ENCODE data around the gene GUCY1A2.

The GUCY1A2 gene

GRCh38 chr11:106999196-106999595, 19.1 kb downstream of the GUCY1A2 start:
- DNase-seq (ENCODE audit: extremely low read depth in 1 of 2, low read depth in 1 of 2) = no peak

- no peak for DNase-seq (ENCODE audit: extremely low read depth in 1 of 2, low read depth in 1 of 2)
Observed at GRCh38 chr11:106998916-106999188, 19.4 kb downstream of the GUCY1A2 start.

- no peak for DNase-seq (ENCODE audit: extremely low read depth in 1 of 2, low read depth in 1 of 2)
Observed at GRCh38 chr11:106998116-106998915, 20.0 kb downstream of the GUCY1A2 start.

GRCh38 chr11:106997227-106997626, 21.0 kb downstream of the GUCY1A2 start:
- DNase-seq (ENCODE audit: extremely low read depth in 1 of 2, low read depth in 1 of 2) = no peak

- no peak for DNase-seq (ENCODE audit: extremely low read depth in 1 of 2, low read depth in 1 of 2)
Observed at GRCh38 chr11:106996691-106997090, 21.6 kb downstream of the GUCY1A2 start.

- DNase-seq (ENCODE audit: extremely low read depth in 1 of 2, low read depth in 1 of 2) = no peak
Observed at GRCh38 chr11:106990331-106990730, 27.9 kb downstream of the GUCY1A2 start.

GRCh38 chr11:106989078-106989455, 29.2 kb downstream of the GUCY1A2 start:
- DNase-seq (ENCODE audit: extremely low read depth in 1 of 2, low read depth in 1 of 2) = no peak

- DNase-seq (ENCODE audit: extremely low read depth in 1 of 2, low read depth in 1 of 2) = no peak
Observed at GRCh38 chr11:106988151-106989077, 29.9 kb downstream of the GUCY1A2 start.

GRCh38 chr11:106986673-106987072, 31.6 kb downstream of the GUCY1A2 start:
- no peak for DNase-seq (ENCODE audit: extremely low read depth in 1 of 2, low read depth in 1 of 2)

GRCh38 chr11:106986261-106986660, 32.0 kb downstream of the GUCY1A2 start:
- DNase-seq (ENCODE audit: extremely low read depth in 1 of 2, low read depth in 1 of 2) = no peak

- no peak for DNase-seq (ENCODE audit: extremely low read depth in 1 of 2, low read depth in 1 of 2)
Observed at GRCh38 chr11:106983991-106984390, 34.3 kb downstream of the GUCY1A2 start.

- DNase-seq (ENCODE audit: extremely low read depth in 1 of 2, low read depth in 1 of 2) = no peak
Observed at GRCh38 chr11:106983261-106983660, 35.0 kb downstream of the GUCY1A2 start.

GRCh38 chr11:106974831-106975230, 43.4 kb downstream of the GUCY1A2 start:
- no peak for DNase-seq (ENCODE audit: extremely low read depth in 1 of 2, low read depth in 1 of 2)

- no peak for DNase-seq (ENCODE audit: extremely low read depth in 1 of 2, low read depth in 1 of 2)
Observed at GRCh38 chr11:106971864-106972263, 46.4 kb downstream of the GUCY1A2 start.

- no peak for DNase-seq (ENCODE audit: extremely low read depth in 1 of 2, low read depth in 1 of 2)
Observed at GRCh38 chr11:106969644-106970355, 48.5 kb downstream of the GUCY1A2 start.

- DNase-seq (ENCODE audit: extremely low read depth in 1 of 2, low read depth in 1 of 2) = no peak
Observed at GRCh38 chr11:106962995-106963394, 55.3 kb downstream of the GUCY1A2 start.

- no peak for DNase-seq (ENCODE audit: extremely low read depth in 1 of 2, low read depth in 1 of 2)
Observed at GRCh38 chr11:106961518-106961917, 56.8 kb downstream of the GUCY1A2 start.

- no peak for DNase-seq (ENCODE audit: extremely low read depth in 1 of 2, low read depth in 1 of 2)
Observed at GRCh38 chr11:106961048-106961447, 57.2 kb downstream of the GUCY1A2 start.

GRCh38 chr11:106959800-106960199, 58.5 kb downstream of the GUCY1A2 start:
- DNase-seq (ENCODE audit: extremely low read depth in 1 of 2, low read depth in 1 of 2) = no peak

- no peak for DNase-seq (ENCODE audit: extremely low read depth in 1 of 2, low read depth in 1 of 2)
Observed at GRCh38 chr11:106959386-106959785, 58.9 kb downstream of the GUCY1A2 start.

GRCh38 chr11:106958517-106959248, 59.6 kb downstream of the GUCY1A2 start:
- no peak for DNase-seq (ENCODE audit: extremely low read depth in 1 of 2, low read depth in 1 of 2)

Data from activated CD8-positive, alpha-beta memory T cell treated with anti-CD3 and anti-CD28 coated beads for 1 hour (primary cell).